ENCODE measurements around the gene YARS2. TPM values are rescaled to one million over a fixed set of nuclear protein-coding genes. Genes with fewer than 3 reads are reported as not detected.

Gene YARS2
- total RNA-seq, 1 experiment from 2014 or later: 28.0 TPM

- DNase-seq (ENCODE audit: low read depth, low spot score) (no peak), ATAC-seq (no peak)
- Histone ChIP-seq H3K27me3 (ENCODE audit: control insufficient read depth, insufficient read depth, low read length) (no peaks in the 10 kb centered on the region), H3K4me1 (ENCODE audit: control insufficient read depth, insufficient read depth, low read length) (no peaks in the 10 kb centered on the region), H3K27ac (ENCODE audit: low read length) (no peak overlapping the region), H3K9me3 (ENCODE audit: control insufficient read depth, insufficient read depth, low read depth, low read length) (no peaks in the 10 kb centered on the region), H3K4me3 (ENCODE audit: low read depth in 2 of 2, low read length in 2 of 2) (no peak overlapping the region), H3K36me3 (ENCODE audit: control insufficient read depth, insufficient read depth, low read length) (peaks cover 50% of the 10 kb centered on the region)
- BruUV-seq (replicated peaks): no TSS peak
- intact Hi-C loops (cut with micrococcal nuclease; ENCODE audit: unreplicated experiment): loop anchor here (10.0 kb wide), 1 partner anchor 283 kb away; no protein-coding TSS in a partner anchor
- ChIA-PET CTCF (no interaction called here), POLR2A (no interaction called here)
- no peak for TF ChIP-seq SIN3A (IDR thresholded peaks at IDR 0.05; ENCODE audit: borderline replicate concordance, insufficient read depth, low read depth, low read length)
- in situ Hi-C loops (cut with HindIII; ENCODE audit: low pct_unique_long_range_greater_than_20kb, low sequenced_read_pairs): no loop called here
Observed at GRCh38 chr12:32737715-32738114, 18.0 kb downstream of the YARS2 start.

- CTCF ChIA-PET: interaction anchor here (0.6 kb wide), 1 partner anchor 19 kb away, joined by 3 read pairs; the partner anchor contains the start of gene YARS2
- in situ Hi-C loops (cut with HindIII; ENCODE audit: low pct_unique_long_range_greater_than_20kb, low sequenced_read_pairs): no loop called here
Observed at GRCh38 chr12:32736445-32736844, 19.3 kb downstream of the YARS2 start.

More at GRCh38 chr12:32736445-32736844, 19.3 kb downstream of the YARS2 start:
- intact Hi-C loops (cut with micrococcal nuclease; ENCODE audit: unreplicated experiment): loop anchor here (10.0 kb wide), 1 partner anchor 282 kb away; no protein-coding TSS in a partner anchor
- Histone ChIP-seq H3K4me1 (ENCODE audit: control insufficient read depth, insufficient read depth, low read length) (no peaks in the 10 kb centered on the region), H3K27me3 (ENCODE audit: control insufficient read depth, insufficient read depth, low read length) (no peaks in the 10 kb centered on the region), H3K27ac (ENCODE audit: low read length) (no peak overlapping the region), H3K9me3 (ENCODE audit: control insufficient read depth, insufficient read depth, low read depth, low read length) (no peaks in the 10 kb centered on the region), H3K4me3 (ENCODE audit: low read depth in 2 of 2, low read length in 2 of 2) (no peak overlapping the region), H3K36me3 (ENCODE audit: control insufficient read depth, insufficient read depth, low read length) (peaks cover 49% of the 10 kb centered on the region)
- DNase-seq (ENCODE audit: low read depth, low spot score) (no peak), ATAC-seq (no peak)
- POLR2A ChIA-PET: no interaction called here
- no TSS peak for BruUV-seq (replicated peaks)
- TF ChIP-seq CTCF (IDR thresholded peaks at IDR 0.05) (no peak), TCF7L2 (IDR thresholded peaks at IDR 0.05; ENCODE audit: low read depth, low read length) (no peak), POLR2AphosphoS5 (IDR thresholded peaks at IDR 0.05; ENCODE audit: low read depth, low read length) (no peak), REST (IDR thresholded peaks at IDR 0.05; ENCODE audit: insufficient read depth in 1 of 2, low read depth in 2 of 2, low read length in 1 of 2) (no peak), SIN3A (IDR thresholded peaks at IDR 0.05; ENCODE audit: borderline replicate concordance, insufficient read depth, low read depth, low read length) (no peak)
